SU-DHL-6 (cell line): ENCODE results near the gene CROCC.

Source experiments
- H2AFZ ChIP-seq: fragments of 200-600 bp; sonication (generic); 2 replicates; pipeline ENCODE4 v1.6.1; 2014; ENCODE audit warnings: low read depth, mild to moderate bottlenecking, moderate library complexity, mixed read lengths, antibody characterized with exemption, low read length; ENCODE audit not compliant: severe bottlenecking
- H3F3A ChIP-seq: fragments of 200-600 bp; shearing (Covaris generic); 2 replicates; pipeline ENCODE4 v1.6.0; 2016; ENCODE audit warnings: antibody characterized with exemption, mild to moderate bottlenecking; ENCODE audit not compliant: insufficient read depth
- H3K27ac ChIP-seq: fragments of 200-600 bp; sonication (generic); 2 replicates; pipeline ENCODE4 v1.5.1; 2016; ENCODE audit warnings: low read depth, mild to moderate bottlenecking, low read length, moderate library complexity, mixed read lengths
- H3K27me3 ChIP-seq: fragments of 200-600 bp; sonication (generic), shearing (Covaris generic); 2 replicates; pipeline ENCODE4 v1.6.0; 2014; ENCODE audit warnings: mild to moderate bottlenecking, low read length
- H3K36me3 ChIP-seq: fragments of 200-600 bp; sonication (generic); 2 replicates; pipeline ENCODE4 v1.6.1; 2014; ENCODE audit warnings: mild to moderate bottlenecking, low read length, mixed read lengths
- H3K4me2 ChIP-seq: fragments of 300-600, 200-600 bp; shearing (Covaris generic), sonication (generic); 2 replicates; pipeline ENCODE4 v1.6.0; 2014; ENCODE audit warnings: low read length, low read depth, mild to moderate bottlenecking; ENCODE audit not compliant: poor library complexity, severe bottlenecking
- H3K4me3 ChIP-seq: fragments of 200-600 bp; sonication (generic); 2 replicates; pipeline ENCODE4 v1.5.1; 2014; ENCODE audit warnings: antibody characterized with exemption, low read length, mild to moderate bottlenecking, mixed read lengths; ENCODE audit not compliant: insufficient read depth, poor library complexity, severe bottlenecking
- H3K79me2 ChIP-seq: fragments of 200-600 bp; sonication (generic); 2 replicates; pipeline ENCODE4 v1.6.1; 2014; ENCODE audit warnings: mild to moderate bottlenecking, low read length, moderate library complexity; ENCODE audit not compliant: insufficient read depth
- H3K9ac ChIP-seq: fragments of 200-600 bp; sonication (generic); 2 replicates; pipeline ENCODE4 v1.7.0; 2014; ENCODE audit warnings: mild to moderate bottlenecking, low read length
- H3K9me2 ChIP-seq: fragments of 200-600 bp; sonication (generic); replicated peaks from 2 replicates; pipeline ENCODE4 v1.6.1; 2014; ENCODE audit warnings: low read length; ENCODE audit not compliant: insufficient read depth
- H3K9me3 ChIP-seq: fragments of 200-600 bp; sonication (generic); 2 replicates; pipeline ENCODE4 v1.6.1; 2014; ENCODE audit warnings: low read length, mixed read lengths; ENCODE audit not compliant: insufficient read depth
- H4K20me1 ChIP-seq: fragments of 200-600 bp; sonication (generic); 2 replicates; pipeline ENCODE4 v1.6.1; 2014; ENCODE audit warnings: low read depth, mild to moderate bottlenecking, antibody characterized with exemption, low read length, moderate library complexity, mixed read lengths
- EZH2phosphoT487 ChIP-seq: fragments of 200-600 bp; sonication (generic), shearing (Covaris generic); conservative IDR thresholded peaks from 2 replicates; pipeline ENCODE4 v1.6.1; 2018; ENCODE audit warnings: mild to moderate bottlenecking, antibody characterized with exemption, low read length, moderate library complexity, mixed read lengths
- TF ChIP-seq, protein P1 (sequence below): fragments of 200-600 bp; sonication (generic); IDR thresholded peaks from one replicate; pipeline ENCODE4 v1.5.1; 2017; ENCODE audit warnings: antibody characterized with exemption, mild to moderate bottlenecking, low read length, moderate library complexity; ENCODE audit not compliant: insufficient read depth, poor library complexity, severe bottlenecking

The CROCC gene

DNA sequence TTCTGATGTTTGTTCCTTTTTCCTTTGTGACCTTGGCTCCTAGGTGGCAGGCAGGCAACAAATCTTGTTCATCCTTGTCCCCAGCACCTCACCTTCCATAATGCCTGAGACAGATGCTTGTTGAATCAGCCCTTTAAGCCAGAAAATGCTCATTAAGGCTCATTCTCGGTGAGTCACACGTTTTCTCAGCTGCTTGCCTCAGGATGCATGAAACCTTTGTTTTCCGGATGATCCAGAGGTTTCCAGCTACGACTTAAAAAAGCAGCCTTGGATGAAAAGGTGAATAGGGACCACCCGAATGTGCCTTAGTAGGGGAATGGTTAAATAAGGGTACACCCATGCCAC, 94.6 kb downstream of the CROCC start:
- no peak overlapping the region for H3K27ac ChIP-seq
- no peak overlapping the region for H3K9ac ChIP-seq

DNA sequence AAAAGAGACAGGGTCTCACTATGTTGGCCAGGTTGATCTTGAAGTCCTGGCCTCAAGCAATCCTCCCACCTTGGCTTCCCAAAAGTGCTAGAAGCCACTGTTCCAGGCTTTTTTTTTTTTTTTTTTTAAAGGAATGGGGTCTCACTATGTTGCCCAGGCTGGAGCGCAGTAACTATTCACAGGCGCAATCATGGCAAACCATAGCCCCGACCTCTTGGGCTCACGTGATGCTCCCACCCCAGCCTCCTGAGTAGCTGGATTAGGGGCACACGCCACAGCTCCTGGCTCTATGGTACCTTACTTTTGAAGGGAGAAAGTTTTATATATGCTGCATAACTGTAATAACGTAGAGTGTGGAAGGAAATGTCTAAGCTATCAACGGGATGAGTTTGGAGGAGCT, 95.7 kb downstream of the CROCC start:
- no peak overlapping the region for H3K4me3 ChIP-seq
- no peaks in the 10 kb centered on the region for H3K9me3 ChIP-seq
- no peak overlapping the region for H2AFZ ChIP-seq
- H3K36me3 ChIP-seq = peaks cover 10% of the 10 kb centered on the region; the same call in 1 of the 2 replicates
- no peak overlapping the region for H3K4me2 ChIP-seq
- no peaks in the 10 kb centered on the region for H3K9me2 ChIP-seq
- H3K27me3 ChIP-seq = no peaks in the 10 kb centered on the region
- no peak overlapping the region for H3K27ac ChIP-seq
- no peak overlapping the region for H3K9ac ChIP-seq
- H4K20me1 ChIP-seq = no peaks in the 10 kb centered on the region
- H3K79me2 ChIP-seq = no peaks in the 10 kb centered on the region
- TF ChIP-seq, protein P1, sequence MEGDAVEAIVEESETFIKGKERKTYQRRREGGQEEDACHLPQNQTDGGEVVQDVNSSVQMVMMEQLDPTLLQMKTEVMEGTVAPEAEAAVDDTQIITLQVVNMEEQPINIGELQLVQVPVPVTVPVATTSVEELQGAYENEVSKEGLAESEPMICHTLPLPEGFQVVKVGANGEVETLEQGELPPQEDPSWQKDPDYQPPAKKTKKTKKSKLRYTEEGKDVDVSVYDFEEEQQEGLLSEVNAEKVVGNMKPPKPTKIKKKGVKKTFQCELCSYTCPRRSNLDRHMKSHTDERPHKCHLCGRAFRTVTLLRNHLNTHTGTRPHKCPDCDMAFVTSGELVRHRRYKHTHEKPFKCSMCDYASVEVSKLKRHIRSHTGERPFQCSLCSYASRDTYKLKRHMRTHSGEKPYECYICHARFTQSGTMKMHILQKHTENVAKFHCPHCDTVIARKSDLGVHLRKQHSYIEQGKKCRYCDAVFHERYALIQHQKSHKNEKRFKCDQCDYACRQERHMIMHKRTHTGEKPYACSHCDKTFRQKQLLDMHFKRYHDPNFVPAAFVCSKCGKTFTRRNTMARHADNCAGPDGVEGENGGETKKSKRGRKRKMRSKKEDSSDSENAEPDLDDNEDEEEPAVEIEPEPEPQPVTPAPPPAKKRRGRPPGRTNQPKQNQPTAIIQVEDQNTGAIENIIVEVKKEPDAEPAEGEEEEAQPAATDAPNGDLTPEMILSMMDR = no peak
- no peak for TF ChIP-seq EZH2phosphoT487
- H3F3A ChIP-seq = no peaks in the 10 kb centered on the region

More for the DNA sequence above, 94.6 kb downstream of the CROCC start:
- Histone ChIP-seq H3K4me3 (no peak overlapping the region), H3F3A (no peaks in the 10 kb centered on the region), H3K4me2 (no peak overlapping the region), H3K79me2 (no peaks in the 10 kb centered on the region), H3K27me3 (no peaks in the 10 kb centered on the region), H3K9me3 (no peaks in the 10 kb centered on the region), H3K9me2 (no peaks in the 10 kb centered on the region), H3K36me3 (peaks cover 10% of the 10 kb centered on the region; the same call in 1 of the 2 replicates), H2AFZ (no peak overlapping the region), H4K20me1 (no peaks in the 10 kb centered on the region)
- TF ChIP-seq, protein P1 = no peak
- no peak for TF ChIP-seq EZH2phosphoT487

DNA sequence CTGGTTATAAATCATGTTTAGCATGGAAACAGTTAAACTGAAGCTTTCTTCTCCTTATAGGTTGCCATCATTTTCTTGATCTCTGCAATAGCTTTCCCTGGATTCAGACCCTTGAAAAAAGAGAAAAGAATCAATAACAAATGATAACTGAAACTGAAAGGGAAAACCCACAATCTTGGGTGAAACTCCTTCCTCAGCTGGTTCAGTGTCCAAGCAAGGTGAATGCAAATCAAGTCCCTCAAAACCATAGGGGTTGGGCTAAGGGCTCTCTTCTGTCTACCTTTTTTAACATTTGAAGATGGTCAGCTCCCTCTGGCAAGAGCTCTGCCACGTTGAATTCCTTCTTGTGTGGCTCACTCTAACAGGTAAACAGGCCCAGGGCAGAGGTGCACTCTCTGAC, 97.1 kb downstream of the CROCC start:
- H3K36me3 ChIP-seq = peaks cover 10% of the 10 kb centered on the region; the same call in 1 of the 2 replicates
- H3K27ac ChIP-seq = no peak overlapping the region
- no peaks in the 10 kb centered on the region for H3F3A ChIP-seq
- TF ChIP-seq EZH2phosphoT487 = no peak
- TF ChIP-seq, protein P1 = no peak
- no peak overlapping the region for H3K4me3 ChIP-seq
- H2AFZ ChIP-seq = no peak overlapping the region
- no peaks in the 10 kb centered on the region for H3K27me3 ChIP-seq
- H3K79me2 ChIP-seq = no peaks in the 10 kb centered on the region
- H3K9ac ChIP-seq = no peak overlapping the region
- no peak overlapping the region for H3K4me2 ChIP-seq
- no peaks in the 10 kb centered on the region for H4K20me1 ChIP-seq
- H3K9me3 ChIP-seq = no peaks in the 10 kb centered on the region
- H3K9me2 ChIP-seq = no peaks in the 10 kb centered on the region
